Epidermal melanocyte (primary cell): ENCODE measurements around the gene DDO.
"Not testable (repeated sequence)": the region's sequence is repeated elsewhere in the genome, so short reads cannot be mapped to it uniquely, and the experiment has no call there.

Source experiments
- DNase-seq: peaks from one replicate; pipeline ENCODE4 v3.0.0; 2011; ENCODE audit warnings: low spot score; ENCODE audit not compliant: insufficient read length

Gene DDO

GRCh38 chr6:110415086-110415916 is at the start of gene DDO:
Gene DDO, minus strand, starts transcription at chr6:110415575. Its CDS starts 2,113 bp downstream, at chr6:110413462.
- DNase-seq: no peak

- DNase-seq: no peak
These were observed 47.6 kb upstream of the DDO start for GRCh38 chr6:110462884-110463481.

- no peak for DNase-seq
These were observed 46.0 kb upstream of the DDO start for GRCh38 chr6:110461376-110461775.

GRCh38 chr6:110459137-110459536 is 43.8 kb upstream of the DDO start:
- no peak for DNase-seq

GRCh38 chr6:110458476-110458875 is 43.1 kb upstream of the DDO start:
- no peak for DNase-seq

GRCh38 chr6:110457567-110458175 is 42.3 kb upstream of the DDO start:
- DNase-seq: not testable (repeated sequence)

- no peak for DNase-seq
These were observed 41.3 kb upstream of the DDO start for GRCh38 chr6:110456694-110457093.

- no peak for DNase-seq
These were observed 34.1 kb upstream of the DDO start for GRCh38 chr6:110449541-110449895.

GRCh38 chr6:110448846-110449540 is 33.6 kb upstream of the DDO start:
- no peak for DNase-seq

GRCh38 chr6:110447761-110448160 is 32.4 kb upstream of the DDO start:
- no peak for DNase-seq

- no peak for DNase-seq
These were observed 31.0 kb upstream of the DDO start for GRCh38 chr6:110446405-110446804.

GRCh38 chr6:110440026-110440425 is 24.7 kb upstream of the DDO start:
- DNase-seq: no peak

GRCh38 chr6:110439356-110439755 is 24.0 kb upstream of the DDO start:
- no peak for DNase-seq

- no peak for DNase-seq
These were observed 19.7 kb upstream of the DDO start for GRCh38 chr6:110434961-110435602.

- no peak for DNase-seq
These were observed 17.0 kb upstream of the DDO start for GRCh38 chr6:110432285-110432900.

- no peak for DNase-seq
These were observed 15.4 kb upstream of the DDO start for GRCh38 chr6:110430741-110431140.

- no peak for DNase-seq
These were observed 14.9 kb upstream of the DDO start for GRCh38 chr6:110430236-110430635.

GRCh38 chr6:110428153-110428552 is 12.8 kb upstream of the DDO start:
- no peak for DNase-seq

- DNase-seq: no peak
These were observed 10.4 kb upstream of the DDO start for GRCh38 chr6:110425816-110426215.

GRCh38 chr6:110422444-110422822 is 7.1 kb upstream of the DDO start:
- no peak for DNase-seq
